ENCODE results near the gene TTLL5.

- TF ChIP-seq CTCF (IDR thresholded peaks at IDR 0.05) = no peak
- no peak for TF ChIP-seq POLR2A (IDR thresholded peaks at IDR 0.05)
These were observed 285.7 kb downstream of the TTLL5 start for GRCh38 chr14:75946785-75947184.
